GM12878 (cell line): ENCODE measurements around the gene MGAT1. TPM values are rescaled to one million over a fixed set of nuclear protein-coding genes. Genes with fewer than 3 reads are reported as not detected.

Experiments used
- ATAC-seq: fragments of 200-7000 bp; cut with Tn5 transposase; 3 replicates; pipeline ENCODE4 v1.9.1; 2020; ENCODE audit warnings: mild to moderate bottlenecking, moderate library complexity
- BruUV-seq: library from RNA; stranded (reverse); fragments of 400-500 nt; replicated peaks from 2 replicates; lab custom pipeline; 2021; lab: Mats Ljungman, UMichigan
- CTCF ChIA-PET: fragments of 300-600 bp; sonication (Branson Sonifier 250); formaldehyde crosslinking; extraction: SDS; loops from one replicate; lab custom pipeline; 2021; ENCODE audit warnings: inconsistent platforms; lab: Yijun Ruan, JAX
- POLR2A ChIA-PET: fragments of 350-600 bp; formaldehyde crosslinking; extraction: SDS; loops from one replicate; lab custom pipeline; 2021; ENCODE audit warnings: inconsistent platforms; lab: Charles Lee
- RAD21 ChIA-PET: fragments of 300-600 bp; sonication (Branson Sonifier 250); formaldehyde crosslinking; loops from one replicate; lab custom pipeline; 2023; ENCODE audit warnings: antibody characterized with exemption; ENCODE audit not compliant: unreplicated experiment; lab: Charles Lee
- SMC1A ChIA-PET: fragments of 300-600 bp; sonication (Branson Sonifier 250); formaldehyde crosslinking; loops from one replicate; lab custom pipeline; 2023; ENCODE audit not compliant: unreplicated experiment, uncharacterized antibody; lab: Charles Lee
- DNase-seq: peaks from one replicate; pipeline ENCODE4 v3.0.0-alpha.2; 2011; ENCODE audit warnings: low read depth, low spot score
- FAIRE-seq: peaks from 3 replicates; lab custom pipeline; 2011; peaks lifted over from hg19 to GRCh38; lab: Jason Lieb, UNC
- H2AFZ ChIP-seq: 2 replicates; pipeline ENCODE4 v1.6.0; 2011; ENCODE audit warnings: low read depth, low read length, control low read depth; ENCODE audit not compliant: control insufficient read depth
- H3K27ac ChIP-seq: 2 replicates; pipeline ENCODE4 v1.5.1; 2011; ENCODE audit warnings: control low read depth; ENCODE audit not compliant: control insufficient read depth, insufficient read depth
- H3K27me3 ChIP-seq, 2 experiments: replicated peaks in 1 of 2; 2 replicates each; pipeline versions ENCODE4 v1.6.0 to v1.6.1; 2011; ENCODE audit warnings: low read length in 1 of 2; ENCODE audit not compliant: control insufficient read depth in 2 of 2, insufficient read depth in 2 of 2
- H3K36me3 ChIP-seq, 2 experiments: 2 replicates each; pipeline ENCODE4 v1.5.1; 2011; ENCODE audit warnings: low read length in 1 of 2; ENCODE audit not compliant: control insufficient read depth in 2 of 2, insufficient read depth in 2 of 2
- H3K4me1 ChIP-seq: 2 replicates; pipeline ENCODE4 v1.6.1; 2011; ENCODE audit warnings: mild to moderate bottlenecking, low read length, moderate library complexity, mixed read lengths; ENCODE audit not compliant: control insufficient read depth, insufficient read depth
- H3K4me2 ChIP-seq: 2 replicates; pipeline ENCODE4 v1.6.0; 2011; ENCODE audit warnings: control low read depth; ENCODE audit not compliant: control insufficient read depth, insufficient read depth
- H3K4me3 ChIP-seq: fragments of 200-600 bp; sonication (generic); 2 replicates; pipeline ENCODE4 v1.5.1; 2016
- H3K79me2 ChIP-seq: 2 replicates; pipeline ENCODE4 v1.6.0; 2011; ENCODE audit warnings: low read length; ENCODE audit not compliant: control insufficient read depth, insufficient read depth
- H3K9ac ChIP-seq: 2 replicates; pipeline ENCODE4 v1.8.0; 2011; ENCODE audit warnings: low read length, control low read depth, mixed read lengths; ENCODE audit not compliant: control insufficient read depth, insufficient read depth
- H3K9me3 ChIP-seq: replicated peaks from 3 replicates; pipeline ENCODE4 v1.5.1; 2011; ENCODE audit warnings: mild to moderate bottlenecking, low read length; ENCODE audit not compliant: control insufficient read depth, insufficient read depth
- H4K20me1 ChIP-seq: 2 replicates; pipeline ENCODE4 v1.6.0; 2011; ENCODE audit not compliant: control insufficient read depth, insufficient read depth
- CBX3 ChIP-seq: fragments of 200-600 bp; sonication (generic); IDR thresholded peaks from 2 replicates; pipeline ENCODE4 v1.6.1; 2016; ENCODE audit warnings: low read depth, borderline replicate concordance
- EGR1 ChIP-seq, 2 experiments: IDR thresholded peaks; 1 replicate in 1 of 2; 2 replicates in 1 of 2; pipeline ENCODE4 v1.6.1; 2011 to 2012; ENCODE audit warnings: low read depth in 2 of 2, low read length in 2 of 2, borderline replicate concordance in 1 of 2, mild to moderate bottlenecking in 1 of 2, moderate library complexity in 1 of 2
- FOS ChIP-seq: IDR thresholded peaks from 3 replicates; pipeline ENCODE4 v1.6.1; 2011; ENCODE audit warnings: borderline replicate concordance; ENCODE audit not compliant: insufficient read length; ENCODE audit errors: extremely low read depth
- FOXM1 ChIP-seq: IDR thresholded peaks from 2 replicates; pipeline ENCODE4 v1.6.1; 2012; ENCODE audit warnings: low read depth, mild to moderate bottlenecking, inconsistent platforms, low read length, moderate library complexity
- KLF5 ChIP-seq: fragments of 450-650 bp; IDR thresholded peaks from 2 replicates; pipeline ENCODE4 v1.6.1; 2014; ENCODE audit warnings: mild to moderate bottlenecking; ENCODE audit not compliant: partially characterized antibody
- NFYB ChIP-seq: IDR thresholded peaks from 2 replicates; pipeline ENCODE4 v1.6.1; 2011; ENCODE audit warnings: low read depth, mild to moderate bottlenecking, low read length, improper control_type of control experiment, moderate library complexity; ENCODE audit not compliant: insufficient read depth
- RFX5 ChIP-seq: IDR thresholded peaks from 2 replicates; pipeline ENCODE4 v1.6.1; 2011; ENCODE audit warnings: low read depth, low read length, improper control_type of control experiment
- SRF ChIP-seq, 2 experiments: IDR thresholded peaks; 2 replicates each; pipeline ENCODE4 v1.6.1; 2011; ENCODE audit warnings: low read depth in 2 of 2, low read length in 2 of 2, mild to moderate bottlenecking in 1 of 2, moderate library complexity in 1 of 2
- SUPT20H ChIP-seq: IDR thresholded peaks from 2 replicates; pipeline ENCODE4 v1.6.1; 2011; ENCODE audit warnings: low read depth, mild to moderate bottlenecking, low read length, moderate library complexity, borderline replicate concordance; ENCODE audit not compliant: control insufficient read depth
- WRNIP1 ChIP-seq: IDR thresholded peaks from 2 replicates; pipeline ENCODE4 v1.6.1; 2011; ENCODE audit warnings: low read depth, low read length, improper control_type of control experiment, borderline replicate concordance
- ZBED1 ChIP-seq: IDR thresholded peaks from 2 replicates; pipeline ENCODE4 v1.6.1; 2016; ENCODE audit warnings: borderline replicate concordance
- ZSCAN29 ChIP-seq: fragments of 450-650 bp; IDR thresholded peaks from 2 replicates; pipeline ENCODE4 v1.6.1; 2017; ENCODE audit warnings: mild to moderate bottlenecking, moderate library complexity
- WGBS: methylation state at CpG from one replicate; pipeline ENCODE4 v1.1.6; 2016; ENCODE audit warnings: low lambda C conversion rate; ENCODE audit not compliant: insufficient replicate concordance, insufficient coverage; ENCODE audit errors: missing lambda C conversion rate; 5-methylcytosine and 5-hydroxymethylcytosine counted together
- in situ Hi-C: fragments of 300-500 bp; cut with MboI; formaldehyde crosslinking; loops from 9 replicates; pipeline ENCODE4 v1.14.3; 2018; ENCODE audit warnings: mixed read lengths
- intact Hi-C: fragments of 100-400 bp; cut with micrococcal nuclease; formaldehyde crosslinking; loops from one replicate; pipeline ENCODE4 v1.14.2; 2022; ENCODE audit not compliant: unreplicated experiment
- polyA plus RNA-seq, 11 experiments: library from polyadenylated mRNA; depleted of rRNA in 4 of 11; unstranded in 6 of 11; stranded (reverse) in 5 of 11; fragments of >200 nt; fragmentation: Nextera tagmentation in 4 of 11; fragmentation: Illumina TruSeq in 1 of 11; extraction: Ambion mirVana in 4 of 11; extraction: Trizol in 1 of 11; gene quantifications; 1 replicate in 1 of 11; 2 replicates in 10 of 11; pipeline versions ENCODE4 v1.2.1 to v1.2.3, GENCODE V29; 2011 to 2016; ENCODE audit warnings: inconsistent platforms in 2 of 11, missing spikeins in 2 of 11, low read depth in 1 of 11
- total RNA-seq, 4 experiments: library from RNA; depleted of rRNA in 3 of 4; stranded (reverse); fragments of >200 nt in 3 of 4; fragmentation: Illumina TruSeq in 1 of 4; extraction: Trizol in 1 of 4; gene quantifications; 2 replicates each; pipeline versions ENCODE4 v1.2.1 to v1.2.3, GENCODE V29; 2013 to 2021
- TF ChIP-seq, protein P1 (sequence below): IDR thresholded peaks from 2 replicates; pipeline ENCODE4 v1.6.1; 2011; ENCODE audit warnings: borderline replicate concordance, low read depth, mild to moderate bottlenecking, moderate library complexity, low read length; ENCODE audit not compliant: insufficient read depth, poor library complexity, severe bottlenecking
- TF ChIP-seq, protein P2 (sequence below): fragments of 450-650 bp; formaldehyde crosslinking; IDR thresholded peaks from 2 replicates; pipeline ENCODE4 v1.4.0; 2022; ENCODE audit warnings: mild to moderate bottlenecking, moderate library complexity

The MGAT1 gene
- total and polyA plus RNA-seq, 10 of the 15 experiments (the other 5 are each of a cell fraction or from before 2014, with no cell fraction given): 3.1 to 88.4 (median 62.7) TPM

DNA sequence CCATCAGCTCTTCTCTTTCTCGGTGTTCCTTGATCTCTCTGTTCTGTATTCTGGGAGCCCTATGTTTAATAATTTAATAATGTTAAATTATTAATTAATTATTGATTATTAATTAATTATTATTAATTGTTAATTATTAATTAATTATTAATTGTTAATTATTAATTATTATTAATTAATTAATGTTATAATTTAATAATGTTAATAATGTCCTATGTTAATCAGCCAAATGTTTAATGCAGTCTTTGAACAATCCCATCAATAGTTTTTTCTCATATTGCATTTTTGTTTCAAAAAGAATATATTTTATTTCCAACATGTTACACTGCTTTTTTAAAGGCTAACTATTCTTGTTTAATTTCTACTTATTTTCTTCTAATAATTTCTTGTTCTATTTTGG is 26.2 kb downstream of the MGAT1 start:
- BruUV-seq: no TSS peak
- ChIA-PET CTCF (no interaction called here), RAD21 (no interaction called here), SMC1A (no interaction called here), POLR2A (no interaction called here)
- H3K4me3 ChIP-seq: no peak overlapping the region
- no peaks in the 10 kb centered on the region; the same call in 2 of the 3 replicates for H3K9me3 ChIP-seq
- no peaks in the 10 kb centered on the region for H3K36me3 ChIP-seq
- no peak overlapping the region for H3K9ac ChIP-seq
- FAIRE-seq (no peak), DNase-seq (no peak), ATAC-seq (no peak)
- no peak overlapping the region for H3K4me2 ChIP-seq
- intact Hi-C loops: no loop called here
- H3K4me1 ChIP-seq: no peaks in the 10 kb centered on the region
- WGBS: 95% methylated on average over 1 of the region's 1 CpG
- no peaks in the 10 kb centered on the region for H3K27me3 ChIP-seq
- no peaks in the 10 kb centered on the region for H3K79me2 ChIP-seq
- H3K27ac ChIP-seq: no peak overlapping the region
- H4K20me1 ChIP-seq: no peaks in the 10 kb centered on the region
- no peak for TF ChIP-seq EGR1 (IDR thresholded peaks at IDR 0.05; ENCODE audit: borderline replicate concordance in 1 of 2, low read depth in 2 of 2, low read length in 2 of 2)
- no peak for TF ChIP-seq NFYB
- TF ChIP-seq, protein P1, sequence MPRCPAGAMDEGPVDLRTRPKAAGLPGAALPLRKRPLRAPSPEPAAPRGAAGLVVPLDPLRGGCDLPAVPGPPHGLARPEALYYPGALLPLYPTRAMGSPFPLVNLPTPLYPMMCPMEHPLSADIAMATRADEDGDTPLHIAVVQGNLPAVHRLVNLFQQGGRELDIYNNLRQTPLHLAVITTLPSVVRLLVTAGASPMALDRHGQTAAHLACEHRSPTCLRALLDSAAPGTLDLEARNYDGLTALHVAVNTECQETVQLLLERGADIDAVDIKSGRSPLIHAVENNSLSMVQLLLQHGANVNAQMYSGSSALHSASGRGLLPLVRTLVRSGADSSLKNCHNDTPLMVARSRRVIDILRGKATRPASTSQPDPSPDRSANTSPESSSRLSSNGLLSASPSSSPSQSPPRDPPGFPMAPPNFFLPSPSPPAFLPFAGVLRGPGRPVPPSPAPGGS: no peak
- H2AFZ ChIP-seq: no peak overlapping the region
- in situ Hi-C loops: no loop called here

DNA sequence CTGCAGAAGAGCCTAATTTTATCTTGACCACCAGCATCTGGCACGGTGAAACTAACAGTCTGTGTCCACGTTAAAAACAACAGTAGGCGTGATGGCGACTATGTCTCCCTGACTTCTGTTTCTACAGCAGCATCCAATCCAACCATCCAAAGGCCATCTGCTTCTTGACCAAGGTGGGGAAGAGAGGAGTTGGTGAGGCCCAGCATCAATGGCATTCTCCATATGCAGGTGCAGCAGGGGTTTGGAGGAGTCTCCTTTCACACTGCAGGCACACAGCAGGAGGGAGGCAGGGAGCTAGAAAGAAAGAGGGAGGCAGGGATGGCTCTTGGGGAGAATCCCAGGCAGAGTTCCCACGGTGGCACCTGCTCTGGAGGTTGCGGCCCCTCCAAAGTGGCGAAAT is 27.0 kb downstream of the MGAT1 start:
- Histone ChIP-seq H4K20me1 (no peaks in the 10 kb centered on the region), H3K27ac (no peak overlapping the region), H3K27me3 (no peaks in the 10 kb centered on the region), H3K4me1 (no peaks in the 10 kb centered on the region), H3K36me3 (no peaks in the 10 kb centered on the region), H3K4me3 (no peak overlapping the region), H3K79me2 (no peaks in the 10 kb centered on the region), H3K9me3 (no peaks in the 10 kb centered on the region; the same call in 2 of the 3 replicates), H3K9ac (no peak overlapping the region), H3K4me2 (no peak overlapping the region), H2AFZ (no peak overlapping the region)
- WGBS: 52% methylated on average over 7 of the region's 7 CpGs
- ATAC-seq (no peak), FAIRE-seq (no peak), DNase-seq (no peak)
- in situ Hi-C loops (no loop called here), intact Hi-C loops (no loop called here)
- ChIA-PET RAD21 (no interaction called here), CTCF (no interaction called here), SMC1A (no interaction called here), POLR2A (no interaction called here)
- no TSS peak for BruUV-seq
- TF ChIP-seq, protein P2, sequence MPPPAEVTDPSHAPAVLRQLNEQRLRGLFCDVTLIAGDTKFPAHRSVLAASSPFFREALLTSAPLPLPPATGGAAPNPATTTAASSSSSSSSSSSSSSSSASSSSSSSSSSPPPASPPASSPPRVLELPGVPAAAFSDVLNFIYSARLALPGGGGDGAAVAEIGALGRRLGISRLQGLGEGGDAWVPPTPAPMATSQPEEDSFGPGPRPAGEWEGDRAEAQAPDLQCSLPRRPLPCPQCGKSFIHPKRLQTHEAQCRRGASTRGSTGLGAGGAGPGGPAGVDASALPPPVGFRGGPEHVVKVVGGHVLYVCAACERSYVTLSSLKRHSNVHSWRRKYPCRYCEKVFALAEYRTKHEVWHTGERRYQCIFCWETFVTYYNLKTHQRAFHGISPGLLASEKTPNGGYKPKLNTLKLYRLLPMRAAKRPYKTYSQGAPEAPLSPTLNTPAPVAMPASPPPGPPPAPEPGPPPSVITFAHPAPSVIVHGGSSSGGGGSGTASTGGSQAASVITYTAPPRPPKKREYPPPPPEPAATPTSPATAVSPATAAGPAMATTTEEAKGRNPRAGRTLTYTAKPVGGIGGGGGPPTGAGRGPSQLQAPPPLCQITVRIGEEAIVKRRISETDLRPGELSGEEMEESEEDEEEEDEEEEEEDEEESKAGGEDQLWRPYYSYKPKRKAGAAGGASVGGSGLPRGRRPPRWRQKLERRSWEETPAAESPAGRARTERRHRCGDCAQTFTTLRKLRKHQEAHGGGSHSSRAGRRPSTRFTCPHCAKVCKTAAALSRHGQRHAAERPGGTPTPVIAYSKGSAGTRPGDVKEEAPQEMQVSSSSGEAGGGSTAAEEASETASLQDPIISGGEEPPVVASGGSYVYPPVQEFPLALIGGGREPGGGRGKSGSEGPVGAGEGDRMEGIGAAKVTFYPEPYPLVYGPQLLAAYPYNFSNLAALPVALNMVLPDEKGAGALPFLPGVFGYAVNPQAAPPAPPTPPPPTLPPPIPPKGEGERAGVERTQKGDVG: no peak
- TF ChIP-seq FOXM1 (no peak), KLF5 (no peak), SUPT20H (no peak), RFX5 (no peak), CBX3 (no peak), FOS (no peak), ZBED1 (no peak), ZSCAN29 (no peak), WRNIP1 (no peak), SRF (IDR thresholded peaks at IDR 0.05; ENCODE audit: low read depth in 2 of 2, low read length in 2 of 2) (no peak)
